Stimulated activated CD8-positive, alpha-beta memory T cell treated with anti-CD3 and anti-CD28 coated beads, Interleukin-15, amount 100 ng/mL, for 24 hours (primary cell): ENCODE data around the gene SYNE2.
"Not testable (repeated sequence)": the region's sequence is repeated elsewhere in the genome, so short reads cannot be mapped to it uniquely, and the experiment has no call there.

Experiments
- DNase-seq: peaks from one replicate; pipeline ENCODE4 v3.0.0-alpha.2; 2020; ENCODE audit warnings: low read depth

The SYNE2 gene

DNA sequence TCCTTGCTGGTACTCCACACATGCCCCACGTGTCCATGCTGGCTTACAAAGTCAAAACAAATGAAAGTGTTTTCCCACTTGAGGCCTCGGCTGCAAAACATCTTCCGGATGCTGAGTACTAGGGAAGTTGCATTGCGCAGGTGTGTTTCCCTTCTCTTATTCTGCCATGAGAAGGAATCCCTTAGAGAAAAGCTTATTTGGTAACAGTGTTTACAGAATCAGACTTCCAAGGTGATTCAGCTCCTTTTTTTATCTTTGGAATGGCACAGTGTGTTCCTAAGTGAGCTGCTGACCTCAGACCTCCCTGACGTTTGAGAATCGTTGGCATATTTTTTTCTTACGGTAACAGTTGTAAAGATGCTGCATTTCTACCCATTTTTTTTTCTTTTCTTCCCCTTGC is 230.0 kb downstream of the SYNE2 start:
- no peak for DNase-seq

DNA sequence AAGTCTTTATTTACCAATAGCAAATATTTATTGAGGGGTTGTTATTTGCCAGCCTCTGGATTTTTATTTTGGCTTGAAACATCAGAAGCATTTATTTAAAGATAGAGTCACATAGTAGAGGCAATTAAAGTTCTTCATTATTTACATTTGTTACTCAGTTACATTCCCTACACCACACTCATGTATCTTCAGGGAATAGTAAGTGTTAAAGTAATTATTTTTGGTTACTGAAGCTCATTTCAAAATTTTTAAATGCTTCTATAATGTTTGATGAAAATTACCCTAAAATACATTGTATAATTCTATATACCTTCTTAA is 235.8 kb downstream of the SYNE2 start:
- DNase-seq: no peak

DNA sequence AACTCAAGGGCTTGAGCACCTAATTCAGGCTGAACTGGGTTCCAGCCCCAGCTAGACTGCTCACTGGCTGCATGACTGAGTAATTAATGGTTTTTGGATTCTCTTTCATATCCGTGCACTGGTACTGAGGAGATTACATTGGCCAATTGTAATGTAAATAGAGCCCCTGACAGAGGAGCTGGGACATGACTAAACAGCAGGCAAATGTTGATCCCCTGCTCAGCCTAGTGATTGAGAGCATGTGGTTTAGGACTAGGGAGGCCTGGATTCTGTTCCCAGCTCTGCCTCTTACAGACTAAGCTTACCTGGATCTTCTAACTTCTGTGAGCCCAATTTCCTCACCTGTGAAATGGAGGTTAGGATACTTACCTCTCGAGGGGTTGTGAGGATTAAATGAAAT is 237.1 kb downstream of the SYNE2 start:
- no peak for DNase-seq

DNA sequence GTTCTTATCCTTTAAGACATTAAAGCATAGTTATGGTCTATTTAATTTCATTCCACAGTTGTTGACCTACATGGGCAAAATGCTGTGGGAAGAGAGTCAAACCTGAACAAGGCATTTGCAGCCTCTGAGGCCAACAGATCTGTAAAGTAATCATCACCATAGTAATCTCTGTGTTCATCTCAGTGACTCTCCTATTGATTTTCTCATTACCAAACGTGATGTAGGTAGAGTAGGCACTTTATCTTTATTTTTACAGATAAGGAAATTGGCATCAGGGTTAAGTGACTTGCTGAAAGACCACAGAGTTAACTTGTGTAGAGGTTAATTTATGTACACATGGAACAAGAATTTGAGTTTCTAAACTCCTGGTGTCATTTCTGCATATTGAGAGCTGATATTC is 238.4 kb downstream of the SYNE2 start:
- no peak for DNase-seq

DNA sequence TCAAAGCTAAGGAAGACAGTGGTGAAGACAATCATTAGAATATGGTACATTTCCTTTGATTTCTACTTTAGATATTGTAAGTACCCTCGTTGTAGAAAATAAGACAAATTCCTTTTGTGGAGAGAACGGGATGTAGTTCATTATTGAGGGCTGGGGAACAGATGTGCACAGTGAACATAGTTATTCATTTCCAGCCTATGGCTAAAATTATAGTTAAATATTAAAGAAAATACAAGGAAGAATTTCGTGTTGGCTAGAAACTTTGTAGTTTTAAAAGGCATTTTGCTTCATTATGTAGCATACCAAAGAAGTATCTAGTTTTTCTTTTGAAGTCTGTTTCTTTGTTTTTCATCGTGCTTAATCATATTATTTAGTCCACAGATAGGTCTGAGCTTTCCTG is 239.5 kb downstream of the SYNE2 start:
- DNase-seq: no peak

DNA sequence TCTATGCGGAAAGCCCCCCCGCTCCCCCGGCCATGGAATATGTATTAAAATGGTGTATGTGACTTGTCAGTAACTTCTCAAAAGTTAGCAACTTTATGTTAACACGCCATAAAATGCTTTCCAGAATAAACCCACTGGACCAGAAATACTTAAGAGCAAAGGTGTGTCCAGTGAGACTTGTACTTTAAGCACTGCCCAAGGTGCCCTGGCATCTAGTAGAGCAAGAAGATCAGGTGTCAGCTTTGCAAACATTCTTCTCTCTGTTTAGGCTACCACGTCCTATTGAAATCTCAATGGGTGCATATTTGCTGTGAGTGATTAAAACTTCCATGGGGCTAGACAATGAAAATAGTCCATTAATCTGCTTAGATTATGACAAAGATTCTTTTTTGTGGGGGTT is 240.1 kb downstream of the SYNE2 start:
- no peak for DNase-seq

DNA sequence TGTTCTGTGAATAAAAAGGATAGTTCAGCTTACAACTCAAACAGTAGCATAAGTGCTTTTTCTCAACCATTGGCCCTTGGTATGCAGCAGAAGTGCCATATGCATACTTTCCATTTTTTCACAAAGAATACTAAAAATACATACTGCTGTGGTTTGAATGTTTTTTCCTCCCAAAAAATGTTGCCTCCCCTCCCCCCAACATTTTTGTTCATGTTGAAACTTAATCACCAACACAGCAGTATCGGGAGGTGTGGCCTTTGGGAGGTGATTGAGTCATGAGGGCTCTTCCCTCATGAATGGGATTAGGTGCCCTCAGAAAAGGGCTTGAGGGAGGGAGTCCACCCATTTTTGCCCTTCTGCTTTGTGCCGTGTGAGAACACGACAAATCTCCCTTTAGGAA is 242.8 kb downstream of the SYNE2 start:
- DNase-seq: no peak

- no peak for DNase-seq
These were observed 245.3 kb downstream of the SYNE2 start for GRCh38 chr14:64098120-64098519.

GRCh38 chr14:64107438-64107837 is 254.6 kb downstream of the SYNE2 start:
- no peak for DNase-seq

GRCh38 chr14:64109819-64110554 is 257.2 kb downstream of the SYNE2 start:
- DNase-seq: no peak

GRCh38 chr14:64110802-64111201 is 258.0 kb downstream of the SYNE2 start:
- no peak for DNase-seq

- no peak for DNase-seq
These were observed 260.3 kb downstream of the SYNE2 start for GRCh38 chr14:64112867-64113678.

DNA sequence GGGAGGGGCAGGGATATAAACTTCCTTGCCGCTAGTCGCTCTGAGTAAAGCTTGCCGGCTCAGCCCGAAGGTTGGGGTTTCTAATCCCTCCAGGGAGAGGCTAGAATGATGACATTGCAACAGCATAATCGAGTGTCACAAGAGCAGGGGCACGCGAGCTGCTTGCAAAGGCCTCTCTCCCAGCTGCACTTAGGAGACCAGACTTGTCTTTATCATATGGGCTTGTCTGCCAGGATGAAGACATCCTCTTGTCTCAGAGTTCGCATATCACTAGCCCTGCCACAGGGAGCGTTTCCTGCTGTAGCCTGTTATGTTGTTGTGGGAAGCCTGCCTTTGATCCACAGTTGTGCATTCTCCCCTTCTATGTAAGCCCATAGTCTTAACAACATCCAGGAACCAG is 261.4 kb downstream of the SYNE2 start:
- DNase-seq: no peak

DNA sequence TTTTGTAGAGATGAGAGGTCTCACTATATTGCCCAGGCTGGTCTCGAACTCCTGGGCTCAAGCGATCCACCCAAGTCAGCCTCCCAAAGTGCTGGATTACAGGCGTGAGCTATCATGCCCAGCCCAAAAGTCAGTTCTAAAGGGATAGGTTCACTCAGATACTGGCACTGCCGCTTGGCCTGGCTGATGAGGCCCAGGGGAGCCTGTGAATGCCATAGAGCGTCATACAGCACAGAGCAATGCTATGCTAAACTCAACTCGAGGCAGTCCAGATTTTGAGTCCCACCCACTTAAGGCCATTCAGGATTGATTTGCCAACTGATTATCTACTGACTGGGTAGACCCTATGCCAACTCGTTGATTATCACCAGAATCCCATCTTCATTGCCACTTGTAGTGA is 262.0 kb downstream of the SYNE2 start:
- no peak for DNase-seq

GRCh38 chr14:64115401-64115800 is 262.6 kb downstream of the SYNE2 start:
- DNase-seq: no peak

GRCh38 chr14:64117671-64118402 is 265.0 kb downstream of the SYNE2 start:
- DNase-seq: no peak

GRCh38 chr14:64118403-64118742 is 265.6 kb downstream of the SYNE2 start:
- DNase-seq: not testable (repeated sequence)

GRCh38 chr14:64118892-64119291 is 266.1 kb downstream of the SYNE2 start:
- no peak for DNase-seq

- no peak for DNase-seq
These were observed 266.7 kb downstream of the SYNE2 start for GRCh38 chr14:64119500-64119899.

- DNase-seq: no peak
These were observed 267.2 kb downstream of the SYNE2 start for GRCh38 chr14:64119980-64120379.

DNA sequence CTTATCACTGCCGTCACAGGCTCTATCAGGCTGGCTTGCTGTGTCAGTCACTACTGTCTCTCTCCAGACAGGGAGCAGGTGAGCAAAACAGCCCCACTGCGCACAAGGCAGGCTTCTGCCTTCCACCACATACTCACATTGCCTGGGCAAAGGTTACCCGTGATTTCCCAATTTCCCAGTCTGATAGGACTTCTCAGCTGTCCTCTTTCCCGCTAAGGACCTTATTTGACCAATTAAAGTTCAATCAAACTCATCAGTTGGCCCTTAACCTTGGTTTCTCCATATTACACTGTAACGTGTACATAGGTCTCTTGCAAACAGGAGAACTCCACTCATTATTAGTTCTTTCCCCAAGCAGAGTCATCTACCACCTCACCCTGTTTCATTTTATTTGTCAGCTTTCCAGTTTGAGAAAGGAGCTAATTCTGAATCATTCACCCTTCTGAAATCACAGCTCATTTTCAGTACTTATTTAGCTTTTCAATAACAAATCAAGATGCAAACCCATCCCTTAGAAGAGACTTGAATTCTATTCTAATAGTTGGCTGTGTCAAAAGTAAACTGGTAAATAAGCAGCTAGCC is 270.5 kb downstream of the SYNE2 start:
- DNase-seq: no peak

DNA sequence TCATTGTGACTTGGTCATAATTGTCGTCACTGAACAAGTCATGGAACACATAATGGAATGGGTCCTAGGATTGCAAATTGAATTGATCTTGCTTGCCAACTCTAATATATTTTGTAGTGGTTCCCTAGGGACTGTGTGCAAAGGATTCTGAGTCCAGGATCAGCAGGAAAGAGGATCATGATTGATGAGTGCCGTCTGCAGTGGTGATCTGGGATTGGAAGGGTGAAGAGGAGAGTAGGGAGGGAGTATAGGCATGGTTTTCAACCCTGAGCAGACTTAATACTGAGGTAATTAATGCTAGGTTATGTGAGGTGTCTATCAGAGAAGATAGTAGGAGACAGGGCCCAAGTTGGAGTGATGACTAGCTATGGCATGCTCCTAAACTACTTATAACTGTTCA is 272.5 kb downstream of the SYNE2 start:
- no peak for DNase-seq

DNA sequence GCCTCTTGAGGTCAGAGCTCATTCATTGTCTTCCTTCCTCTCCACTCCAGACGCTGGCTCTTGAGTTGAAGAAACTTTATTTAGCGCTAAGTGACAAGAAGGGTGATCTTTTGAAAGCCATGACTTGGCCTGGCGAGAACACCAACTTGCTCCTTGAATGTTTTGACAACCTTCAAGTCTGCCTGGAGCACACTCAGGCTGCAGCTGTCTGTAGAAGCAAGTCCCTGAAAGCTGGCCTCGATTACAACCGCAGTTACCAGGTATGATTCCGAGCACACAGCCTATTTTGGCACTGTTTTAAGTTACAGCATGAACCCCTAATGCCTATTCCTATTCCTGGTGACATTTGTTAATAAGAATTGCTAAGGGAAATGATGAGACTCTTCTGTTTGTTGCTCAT is 273.7 kb downstream of the SYNE2 start:
- DNase-seq: no peak
